ENCODE data around the gene NRG3. TPM values are rescaled to one million over a fixed set of nuclear protein-coding genes. Genes with fewer than 3 reads are reported as not detected.

The NRG3 gene
- total and polyA plus RNA-seq, 2 of the 8 experiments (the other 6 are each of a cell fraction or from before 2014, with no cell fraction given) = 4.2 to 5.0 TPM

- H3K4ac ChIP-seq (replicated peaks; ENCODE audit: insufficient read length, low read depth, low read length) = no peak overlapping the region
- no peaks in the 10 kb centered on the region for H4K20me1 ChIP-seq (replicated peaks in 1 of 2; ENCODE audit: control insufficient read depth in 1 of 2, insufficient read depth in 2 of 2, low read length in 2 of 2)
- H3K14ac ChIP-seq (ENCODE audit: insufficient read length) = no peak overlapping the region
- POLR2A ChIA-PET (ENCODE audit: partially characterized antibody) = no interaction called here
- no peak overlapping the region for H3K4me2 ChIP-seq (ENCODE audit: insufficient read depth in 1 of 2, low read depth in 2 of 2, low read length in 2 of 2)
- no peaks in the 10 kb centered on the region for H3K27me3 ChIP-seq (replicated peaks in 1 of 4; ENCODE audit: control insufficient read depth in 3 of 4, extremely low read depth in 1 of 4, insufficient read depth in 3 of 4, low read length in 3 of 4)
- no peak overlapping the region for H3K56ac ChIP-seq (replicated peaks; ENCODE audit: insufficient read length, low read depth, low read length)
- no peak overlapping the region for H3K18ac ChIP-seq (ENCODE audit: extremely low read depth, low read length)
- H3K9ac ChIP-seq (replicated peaks in 1 of 4; ENCODE audit: extremely low read depth in 1 of 4, low read depth in 3 of 4, low read length in 3 of 4) = no peak overlapping the region
- H2AFZ ChIP-seq (ENCODE audit: low read length) = no peak overlapping the region
- no peaks in the 10 kb centered on the region; the same call in 1 of the 2 replicates for H3K23me2 ChIP-seq (ENCODE audit: low read depth, low read length)
- H3K23ac ChIP-seq (ENCODE audit: insufficient read length) = no peak overlapping the region
- H3K27ac ChIP-seq (ENCODE audit: low read depth, low read length) = no peak overlapping the region
- no peaks in the 10 kb centered on the region for H3K4me1 ChIP-seq (replicated peaks in 1 of 4; ENCODE audit: control insufficient read depth in 3 of 4, insufficient read depth in 4 of 4, low read length in 3 of 4)
- H3K4me3 ChIP-seq (ENCODE audit: extremely low read depth in 1 of 4, insufficient read depth in 2 of 4, low read depth in 3 of 4, low read length in 4 of 4) = no peak overlapping the region
- no peak overlapping the region for H4K91ac ChIP-seq (replicated peaks; ENCODE audit: insufficient read length, low read length)
- CTCF ChIA-PET (ENCODE audit: partially characterized antibody) = no interaction called here
- no peak for FAIRE-seq
- H3K79me2 ChIP-seq (ENCODE audit: control insufficient read depth in 1 of 2, insufficient read depth in 2 of 2, low read length in 2 of 2) = no peaks in the 10 kb centered on the region
- no peaks in the 10 kb centered on the region for H3K79me1 ChIP-seq (ENCODE audit: low read depth, low read length)
- TF ChIP-seq ATF2 (IDR thresholded peaks at IDR 0.05; ENCODE audit: low read length) (no peak), FOSL1 (IDR thresholded peaks at IDR 0.05; ENCODE audit: insufficient read depth, low read depth, low read length) (no peak), TEAD4 (IDR thresholded peaks at IDR 0.05; ENCODE audit: low read depth, low read length) (no peak), TCF12 (IDR thresholded peaks at IDR 0.05; ENCODE audit: low read depth, low read length) (no peak), CTCF (IDR thresholded peaks at IDR 0.05; ENCODE audit: control extremely low read depth in 1 of 3, insufficient read depth in 1 of 3, low read depth in 1 of 3, low read length in 3 of 3) (no peak), SP1 (IDR thresholded peaks at IDR 0.05; ENCODE audit: low read depth, low read length) (no peak)
- no peak overlapping the region for H2BK12ac ChIP-seq (ENCODE audit: low read depth, low read length)
- no peak overlapping the region for H2BK15ac ChIP-seq (ENCODE audit: low read length)
- H2BK20ac ChIP-seq (ENCODE audit: low read length) = no peak overlapping the region
- H2AK5ac ChIP-seq (ENCODE audit: low read depth, low read length) = no peak overlapping the region
- no peak for DNase-seq (ENCODE audit: low read depth in 1 of 2, low spot score in 2 of 2)
- no peak overlapping the region for H4K8ac ChIP-seq (ENCODE audit: extremely low read depth, insufficient read depth, low read length)
- H3K36me3 ChIP-seq (ENCODE audit: control insufficient read depth in 2 of 4, insufficient read depth in 4 of 4, low read length in 3 of 4) = no peaks in the 10 kb centered on the region
- H4K5ac ChIP-seq (ENCODE audit: insufficient read length, low read depth, low read length) = no peak overlapping the region
- WGBS, 2 experiments (ENCODE audit: extremely low coverage in 1 of 2, insufficient coverage in 1 of 2, insufficient read length in 1 of 2, insufficient replicate concordance in 2 of 2, low coverage in 1 of 2, low lambda C conversion rate in 2 of 2, missing lambda C conversion rate in 1 of 2) = 94% methylated on average over 1 of the region's 1 CpG; no CpG with 5 or more reads in 1 of the 2 experiments
- no peak overlapping the region for H2BK5ac ChIP-seq (ENCODE audit: low read depth, low read length)
- H2BK120ac ChIP-seq (replicated peaks; ENCODE audit: low read depth, low read length) = no peak overlapping the region
- H3K9me3 ChIP-seq (ENCODE audit: insufficient read depth in 2 of 2, low read depth in 1 of 2, low read length in 1 of 2) = no peaks in the 10 kb centered on the region
Observed at GRCh38 chr10:82544377-82544776, 669.4 kb downstream of the NRG3 start.
